Measurements from ENCODE around the gene GNG4.

Gene GNG4

GRCh38 chr1:235649368-235650163 lies at the start of gene GNG4:
GNG4 (minus strand) TSS chr1:235649784; CDS start chr1:235583838, 65,946 bp downstream.
- no peak for FAIRE-seq
- no peak for DNase-seq (ENCODE audit: low spot score)

- no peak for FAIRE-seq
- DNase-seq (ENCODE audit: low spot score) = no peak
Measured at GRCh38 chr1:235697508-235697907, 47.9 kb upstream of the GNG4 start.

GRCh38 chr1:235689356-235689755 lies 39.8 kb upstream of the GNG4 start:
- DNase-seq (ENCODE audit: low spot score) (no peak), FAIRE-seq (no peak)

- FAIRE-seq (no peak), DNase-seq (ENCODE audit: low spot score) (no peak)
Measured at GRCh38 chr1:235688096-235688495, 38.5 kb upstream of the GNG4 start.

GRCh38 chr1:235683653-235684052 lies 34.1 kb upstream of the GNG4 start:
- DNase-seq (ENCODE audit: low spot score) (no peak), FAIRE-seq (no peak)

- no peak for FAIRE-seq
- no peak for DNase-seq (ENCODE audit: low spot score)
Measured at GRCh38 chr1:235682216-235682615, 32.6 kb upstream of the GNG4 start.

- DNase-seq (ENCODE audit: low spot score) (no peak), FAIRE-seq (no peak)
Measured at GRCh38 chr1:235679644-235680043, 30.1 kb upstream of the GNG4 start.

GRCh38 chr1:235679005-235679404 lies 29.4 kb upstream of the GNG4 start:
- FAIRE-seq (no peak), DNase-seq (ENCODE audit: low spot score) (no peak)

GRCh38 chr1:235675152-235675890 lies 25.7 kb upstream of the GNG4 start:
- DNase-seq (ENCODE audit: low spot score) = no peak
- no peak for FAIRE-seq

GRCh38 chr1:235673981-235674380 lies 24.4 kb upstream of the GNG4 start:
- DNase-seq (ENCODE audit: low spot score) (no peak), FAIRE-seq (no peak)

GRCh38 chr1:235671992-235672391 lies 22.4 kb upstream of the GNG4 start:
- FAIRE-seq = no peak

GRCh38 chr1:235670157-235670776 lies 20.7 kb upstream of the GNG4 start:
- no peak for DNase-seq (ENCODE audit: low spot score)
- FAIRE-seq = no peak

More at GRCh38 chr1:235671992-235672391, 22.4 kb upstream of the GNG4 start:
- no peak for DNase-seq (ENCODE audit: low spot score)

- DNase-seq (ENCODE audit: low spot score) (no peak), FAIRE-seq (no peak)
Measured at GRCh38 chr1:235669277-235669676, 19.7 kb upstream of the GNG4 start.

GRCh38 chr1:235663628-235664027 lies 14.0 kb upstream of the GNG4 start:
- FAIRE-seq = no peak
- DNase-seq (ENCODE audit: low spot score) = no peak

GRCh38 chr1:235661568-235661967 lies 12.0 kb upstream of the GNG4 start:
- no peak for FAIRE-seq
- no peak for DNase-seq (ENCODE audit: low spot score)

GRCh38 chr1:235659186-235659771 lies 9.7 kb upstream of the GNG4 start:
- DNase-seq (ENCODE audit: low spot score) = no peak
- no peak for FAIRE-seq

GRCh38 chr1:235657747-235658526 lies 8.4 kb upstream of the GNG4 start:
- DNase-seq (ENCODE audit: low spot score) (no peak), FAIRE-seq (no peak)

- DNase-seq (ENCODE audit: low spot score) (no peak), FAIRE-seq (no peak)
Measured at GRCh38 chr1:235657269-235657668, 7.7 kb upstream of the GNG4 start.

- no peak for FAIRE-seq
- DNase-seq (ENCODE audit: low spot score) = no peak
Measured at GRCh38 chr1:235652364-235652763, 2.8 kb upstream of the GNG4 start.

- DNase-seq (ENCODE audit: low spot score) (no peak), FAIRE-seq (no peak)
Measured at GRCh38 chr1:235651170-235651806, 1.7 kb upstream of the GNG4 start.
